HEK293 (cell line): ENCODE results near the gene ADAMTSL3.

ENCODE experiments used
- CTCF ChIA-PET: fragments of 350-600 bp; formaldehyde crosslinking; extraction: SDS; loops from one replicate; lab custom pipeline; 2021; ENCODE audit warnings: antibody characterized with exemption; lab: Yijun Ruan, JAX
- POLR2A ChIA-PET: fragments of 300-600 bp; formaldehyde crosslinking; extraction: SDS; loops from one replicate; lab custom pipeline; 2020; ENCODE audit warnings: antibody characterized with exemption, inconsistent platforms; lab: Yijun Ruan, JAX
- H3K27ac ChIP-seq: fragments of 200-500 bp; sonication (Bioruptor generic); 2 replicates; pipeline ENCODE4 v1.5.1; 2014; ENCODE audit warnings: low read depth, low read length, control low read depth, inconsistent platforms; ENCODE audit errors: extremely low read depth
- H3K36me3 ChIP-seq, 2 experiments: fragments of 200-500 bp in 1 of 2; sonication (Bioruptor generic) in 1 of 2; 1 replicate in 1 of 2; 2 replicates in 1 of 2; pipeline ENCODE4 v1.5.1; 2014 to 2017; ENCODE audit warnings: inconsistent platforms in 2 of 2, low read length in 2 of 2; ENCODE audit not compliant: control insufficient read depth in 2 of 2, insufficient read depth in 1 of 2
- H3K4me1 ChIP-seq: fragments of 200-500 bp; sonication (Bioruptor generic); 2 replicates; pipeline ENCODE4 v1.5.1; 2014; ENCODE audit warnings: mild to moderate bottlenecking, low read length, inconsistent platforms; ENCODE audit not compliant: control insufficient read depth, insufficient read depth
- H3K4me3 ChIP-seq: 2 replicates; pipeline ENCODE4 v1.5.1; 2011; ENCODE audit warnings: low read depth, mild to moderate bottlenecking, control low read depth, low read length, moderate library complexity
- H3K9me3 ChIP-seq: fragments of 200-500 bp; sonication (Bioruptor generic); 2 replicates; pipeline ENCODE4 v1.5.1; 2014; ENCODE audit warnings: low read depth, low read length, inconsistent platforms; ENCODE audit not compliant: control insufficient read depth, insufficient read depth
- GLIS1 ChIP-seq: fragments of 450-650 bp; formaldehyde crosslinking; IDR thresholded peaks from 2 replicates; pipeline ENCODE4 v1.5.1; 2016; ENCODE audit warnings: missing biosample characterization, missing genetic modification characterization
- MEIS1 ChIP-seq: sonication (generic); formaldehyde crosslinking; IDR thresholded peaks from 2 replicates; pipeline ENCODE4 v1.8.1; 2022; ENCODE audit warnings: missing genetic modification reagents, mild to moderate bottlenecking, borderline replicate concordance
- OSR2 ChIP-seq: fragments of 450-650 bp; formaldehyde crosslinking; IDR thresholded peaks from 2 replicates; pipeline ENCODE4 v1.5.1; 2016; ENCODE audit warnings: missing biosample characterization, missing genetic modification characterization
- SCRT1 ChIP-seq: fragments of 450-650 bp; formaldehyde crosslinking; IDR thresholded peaks from 2 replicates; pipeline ENCODE4 v1.5.1; 2016; ENCODE audit warnings: missing biosample characterization, missing genetic modification characterization, borderline replicate concordance
- SP7 ChIP-seq: fragments of 450-650 bp; formaldehyde crosslinking; IDR thresholded peaks from 2 replicates; pipeline ENCODE4 v1.5.1; 2016; ENCODE audit warnings: missing biosample characterization, missing genetic modification characterization
- YY2 ChIP-seq: fragments of 450-650 bp; formaldehyde crosslinking; IDR thresholded peaks from 2 replicates; pipeline ENCODE4 v1.5.1; 2016; ENCODE audit warnings: missing biosample characterization, missing genetic modification characterization
- ZNF239 ChIP-seq: fragments of 450-650 bp; formaldehyde crosslinking; IDR thresholded peaks from 2 replicates; pipeline ENCODE4 v1.5.1; 2016; ENCODE audit warnings: missing biosample characterization, missing genetic modification characterization
- ZNF24 ChIP-seq: fragments of 450-650 bp; formaldehyde crosslinking; IDR thresholded peaks from 2 replicates; pipeline ENCODE4 v1.5.1; 2016; ENCODE audit warnings: missing biosample characterization, missing genetic modification characterization
- ZNF302 ChIP-seq: fragments of 450-650 bp; formaldehyde crosslinking; IDR thresholded peaks from 2 replicates; pipeline ENCODE4 v1.5.1; 2016; ENCODE audit warnings: missing biosample characterization, missing genetic modification characterization, low read depth
- ZNF394 ChIP-seq: fragments of 450-650 bp; formaldehyde crosslinking; IDR thresholded peaks from 2 replicates; pipeline ENCODE4 v1.5.1; 2016; ENCODE audit warnings: missing biosample characterization, missing genetic modification characterization, mild to moderate bottlenecking, moderate library complexity, borderline replicate concordance
- ZNF48 ChIP-seq: fragments of 450-650 bp; formaldehyde crosslinking; IDR thresholded peaks from 2 replicates; pipeline ENCODE4 v1.5.1; 2016; ENCODE audit warnings: missing biosample characterization, missing genetic modification characterization
- ZNF514 ChIP-seq: fragments of 450-650 bp; formaldehyde crosslinking; IDR thresholded peaks from 2 replicates; pipeline ENCODE4 v1.5.1; 2016; ENCODE audit warnings: missing biosample characterization, missing genetic modification characterization
- ZNF530 ChIP-seq: fragments of 450-650 bp; formaldehyde crosslinking; IDR thresholded peaks from 2 replicates; pipeline ENCODE4 v1.5.1; 2016; ENCODE audit warnings: low read depth, missing biosample characterization, missing genetic modification characterization
- ZNF837 ChIP-seq: fragments of 450-650 bp; formaldehyde crosslinking; IDR thresholded peaks from 2 replicates; pipeline ENCODE4 v1.5.1; 2016; ENCODE audit warnings: missing biosample characterization, missing genetic modification characterization
- ZNF843 ChIP-seq: fragments of 450-650 bp; formaldehyde crosslinking; IDR thresholded peaks from 2 replicates; pipeline ENCODE4 v1.5.1; 2016; ENCODE audit warnings: missing biosample characterization, missing genetic modification characterization
- TF ChIP-seq, protein P1 (sequence below): fragments of 450-650 bp; formaldehyde crosslinking; IDR thresholded peaks from 2 replicates; pipeline ENCODE4 v1.5.1; 2017; ENCODE audit warnings: missing biosample characterization, missing genetic modification characterization
- TF ChIP-seq, protein P2 (sequence below): fragments of 450-650 bp; formaldehyde crosslinking; IDR thresholded peaks from 2 replicates; pipeline ENCODE4 v1.5.1; 2017; ENCODE audit warnings: missing biosample characterization, mild to moderate bottlenecking, missing genetic modification characterization, moderate library complexity

The ADAMTSL3 gene

DNA sequence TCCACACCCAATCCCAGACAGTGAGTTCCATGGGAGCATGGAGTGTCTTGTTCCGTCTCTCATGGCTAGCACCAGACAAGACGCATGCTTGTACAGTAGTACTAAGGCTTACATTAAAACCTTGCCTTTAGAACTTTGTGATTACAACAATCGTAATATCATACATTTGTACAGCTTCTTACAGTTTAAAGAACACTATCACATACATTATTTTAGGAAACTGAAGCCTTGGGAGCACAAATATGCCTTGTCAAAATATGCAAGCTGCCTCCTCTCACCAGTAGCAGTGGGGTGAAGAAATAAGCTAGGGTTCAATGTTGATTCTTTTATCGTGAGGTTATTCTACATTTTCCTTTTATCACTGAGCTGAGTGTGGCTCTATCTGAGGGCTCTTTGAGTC lies 36.8 kb downstream of the ADAMTSL3 start:
- Histone ChIP-seq H3K4me1 (no peaks in the 10 kb centered on the region), H3K9me3 (no peaks in the 10 kb centered on the region), H3K4me3 (no peak overlapping the region), H3K36me3 (no peaks in the 10 kb centered on the region), H3K27ac (no peak overlapping the region)
- TF ChIP-seq GLIS1 (tag by site-specific recombination), result no peak
- POLR2A ChIA-PET, result no interaction called here
- CTCF ChIA-PET, result no interaction called here

DNA sequence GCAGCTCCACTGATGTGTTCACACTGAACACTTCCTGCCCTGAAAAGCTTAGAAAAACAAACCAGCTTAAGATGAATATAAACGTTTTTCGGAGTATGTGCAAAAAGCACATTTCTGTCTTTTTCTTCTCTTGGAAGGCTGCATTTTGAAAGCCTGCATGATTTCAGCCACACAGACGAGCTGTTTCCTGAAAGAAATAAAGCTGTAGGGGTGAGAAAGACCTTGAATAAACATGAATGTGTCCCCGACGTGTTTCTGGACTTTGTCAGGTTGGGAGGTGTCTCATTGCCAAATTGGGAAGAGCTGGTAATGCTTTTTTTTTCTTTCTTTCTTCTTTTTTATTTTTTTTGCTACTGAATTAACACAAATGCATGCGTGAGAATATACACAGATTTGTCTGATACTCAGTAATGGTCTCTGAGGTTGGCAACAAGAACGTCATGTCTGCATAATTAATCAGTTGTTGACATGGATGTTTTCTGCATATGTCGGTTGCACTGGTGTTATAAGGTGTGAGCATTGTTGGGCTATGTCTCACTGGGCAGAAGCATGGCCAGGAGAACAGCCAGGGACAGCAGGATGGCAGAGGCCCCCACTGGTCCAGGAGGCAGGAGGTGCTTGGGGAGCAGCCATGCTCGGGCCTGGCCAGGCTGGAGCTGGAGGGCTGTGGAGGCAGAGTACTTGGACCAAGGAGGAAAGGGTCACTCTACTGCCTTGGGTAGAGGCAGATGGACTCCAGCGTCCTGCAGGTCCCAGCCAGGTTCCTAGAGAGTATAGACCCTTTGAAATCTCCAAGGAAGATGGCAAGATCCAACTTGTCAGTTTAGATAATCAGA lies 39.0 kb downstream of the ADAMTSL3 start:
- no peaks in the 10 kb centered on the region for H3K36me3 ChIP-seq
- no peak overlapping the region for H3K27ac ChIP-seq
- TF ChIP-seq, protein P1, sequence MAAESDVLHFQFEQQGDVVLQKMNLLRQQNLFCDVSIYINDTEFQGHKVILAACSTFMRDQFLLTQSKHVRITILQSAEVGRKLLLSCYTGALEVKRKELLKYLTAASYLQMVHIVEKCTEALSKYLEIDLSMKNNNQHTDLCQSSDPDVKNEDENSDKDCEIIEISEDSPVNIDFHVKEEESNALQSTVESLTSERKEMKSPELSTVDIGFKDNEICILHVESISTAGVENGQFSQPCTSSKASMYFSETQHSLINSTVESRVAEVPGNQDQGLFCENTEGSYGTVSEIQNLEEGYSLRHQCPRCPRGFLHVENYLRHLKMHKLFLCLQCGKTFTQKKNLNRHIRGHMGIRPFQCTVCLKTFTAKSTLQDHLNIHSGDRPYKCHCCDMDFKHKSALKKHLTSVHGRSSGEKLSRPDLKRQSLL, result no peak
- TF ChIP-seq SP7 (tag by site-specific recombination), result no peak
- TF ChIP-seq SCRT1 (tag by site-specific recombination), result no peak
- TF ChIP-seq YY2 (tag by site-specific recombination), result no peak
- no peak for TF ChIP-seq ZNF843
- no peak for TF ChIP-seq ZNF302 (tag by site-specific recombination)
- no peak for TF ChIP-seq ZNF837 (tag by site-specific recombination)
- TF ChIP-seq, protein P2, sequence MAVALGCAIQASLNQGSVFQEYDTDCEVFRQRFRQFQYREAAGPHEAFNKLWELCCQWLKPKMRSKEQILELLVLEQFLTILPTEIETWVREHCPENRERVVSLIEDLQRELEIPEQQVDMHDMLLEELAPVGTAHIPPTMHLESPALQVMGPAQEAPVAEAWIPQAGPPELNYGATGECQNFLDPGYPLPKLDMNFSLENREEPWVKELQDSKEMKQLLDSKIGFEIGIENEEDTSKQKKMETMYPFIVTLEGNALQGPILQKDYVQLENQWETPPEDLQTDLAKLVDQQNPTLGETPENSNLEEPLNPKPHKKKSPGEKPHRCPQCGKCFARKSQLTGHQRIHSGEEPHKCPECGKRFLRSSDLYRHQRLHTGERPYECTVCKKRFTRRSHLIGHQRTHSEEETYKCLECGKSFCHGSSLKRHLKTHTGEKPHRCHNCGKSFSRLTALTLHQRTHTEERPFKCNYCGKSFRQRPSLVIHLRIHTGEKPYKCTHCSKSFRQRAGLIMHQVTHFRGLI (tag by site-specific recombination), result no peak
- no peak for TF ChIP-seq ZNF514 (tag by site-specific recombination)
- no peak for TF ChIP-seq ZNF239 (tag by site-specific recombination)
- no peak for TF ChIP-seq ZNF24 (tag by site-specific recombination)
- no peak for TF ChIP-seq MEIS1
- no peak for TF ChIP-seq ZNF530 (tag by site-specific recombination)
- TF ChIP-seq ZNF394 (tag by site-specific recombination), result no peak
- no peak for TF ChIP-seq OSR2 (tag by site-specific recombination)
- ChIA-PET POLR2A (no interaction called here), CTCF (interaction anchor here (0.6 to 1.4 kb wide), 2 partner anchors 146 to 420 kb away, joined by 3 to 7 read pairs; no protein-coding TSS in a partner anchor)
- no peaks in the 10 kb centered on the region for H3K4me1 ChIP-seq
- H3K4me3 ChIP-seq, result no peak overlapping the region
- no peaks in the 10 kb centered on the region for H3K9me3 ChIP-seq

DNA sequence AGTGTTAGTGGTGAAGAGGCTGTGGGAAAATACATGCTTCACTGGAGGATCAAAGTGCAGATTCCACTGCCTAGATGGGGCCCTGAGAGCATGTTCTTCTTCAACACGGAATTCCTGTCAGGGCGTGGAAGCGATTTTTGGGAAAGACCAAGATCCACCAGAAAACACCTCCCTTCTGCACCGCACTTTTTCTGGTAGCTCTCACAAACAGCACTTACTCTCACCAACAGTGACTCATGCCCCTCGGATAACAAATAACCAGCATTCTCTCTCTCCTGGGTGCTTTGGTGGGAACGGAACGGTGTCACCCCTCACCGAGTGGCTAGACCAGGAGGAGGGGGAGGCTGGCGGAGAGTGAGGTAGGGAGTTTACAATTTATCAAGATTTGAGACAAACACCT lies 40.1 kb downstream of the ADAMTSL3 start:
- CTCF ChIA-PET, result interaction anchor here (1.4 kb wide), 1 partner anchor 145 kb away, joined by 7 read pairs; no protein-coding TSS in a partner anchor
- Histone ChIP-seq H3K36me3 (no peaks in the 10 kb centered on the region), H3K27ac (no peak overlapping the region), H3K9me3 (no peaks in the 10 kb centered on the region), H3K4me3 (no peak overlapping the region), H3K4me1 (no peaks in the 10 kb centered on the region)
- no peak for TF ChIP-seq ZNF48 (tag by site-specific recombination)
- POLR2A ChIA-PET, result no interaction called here
